ENCODE measurements around the gene TMEM184A. TPM values are rescaled to one million over a fixed set of nuclear protein-coding genes. Genes with fewer than 3 reads are reported as not detected.

The TMEM184A gene
- total RNA-seq, 6 experiments from 2014 or later: 15.1 to 32.8 (median 26.7) TPM

DNA sequence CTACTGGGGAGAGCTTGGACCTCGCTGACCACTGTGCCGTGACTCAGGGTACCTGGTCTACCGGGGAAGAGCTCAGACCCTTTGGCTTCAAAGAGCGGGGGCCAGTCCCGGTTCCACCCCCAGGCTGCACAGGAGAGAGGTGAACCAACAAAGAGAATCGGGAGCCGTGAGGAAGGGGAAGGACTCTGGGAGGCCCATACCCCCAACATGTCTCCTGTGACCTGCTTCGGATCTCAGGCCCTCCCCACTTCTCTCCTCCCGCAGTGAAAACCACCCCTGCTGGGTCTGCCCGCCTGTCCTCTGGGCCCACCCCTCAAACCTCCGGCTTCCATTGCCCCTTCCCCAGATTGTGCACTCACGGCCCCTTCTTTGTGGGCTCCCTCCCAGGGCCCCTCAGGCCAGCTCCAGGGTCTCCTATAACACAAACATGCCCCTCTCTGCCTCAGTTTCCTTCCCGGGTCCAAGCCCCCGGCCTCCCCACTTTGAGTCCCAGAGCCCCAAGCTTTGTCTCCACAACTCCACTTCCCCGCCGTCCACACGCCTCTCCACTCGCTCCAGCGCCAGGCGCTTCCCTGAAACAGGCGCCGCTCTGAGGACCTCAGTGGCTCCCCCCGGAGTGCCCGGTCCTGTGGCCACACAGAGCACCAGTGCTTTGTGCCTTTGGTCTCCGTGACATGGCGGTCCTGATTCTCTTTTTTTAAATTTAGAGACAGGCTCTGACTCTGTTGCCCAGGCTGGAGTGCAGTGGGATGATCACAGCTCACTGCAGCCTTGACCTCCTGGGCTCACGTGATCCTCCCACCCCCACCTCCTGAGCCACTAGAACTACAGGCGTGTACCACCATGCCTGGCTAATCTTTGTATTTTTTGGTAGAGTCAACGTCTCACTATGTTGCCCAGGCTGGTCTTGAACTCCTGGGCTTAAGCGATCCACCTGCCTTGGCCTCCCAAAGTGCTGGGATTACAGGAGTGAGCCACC lies 44.3 kb downstream of the TMEM184A start:
- DNase-seq (no peak), ATAC-seq (no peak)
- Histone ChIP-seq H3K27ac (no peak overlapping the region), H3K9me3 (no peaks in the 10 kb centered on the region), H3K27me3 (no peaks in the 10 kb centered on the region), H3K4me1 (no peaks in the 10 kb centered on the region), H3K36me3 (no peaks in the 10 kb centered on the region), H3K4me3 (no peak overlapping the region)
- intact Hi-C loops (cut with DNase I): no loop called here
- 79% methylated on average over 22 of the region's 30 CpGs for WGBS (ENCODE audit: insufficient coverage, low coverage, low lambda C conversion rate, missing lambda C conversion rate)
- TF ChIP-seq, protein P1, sequence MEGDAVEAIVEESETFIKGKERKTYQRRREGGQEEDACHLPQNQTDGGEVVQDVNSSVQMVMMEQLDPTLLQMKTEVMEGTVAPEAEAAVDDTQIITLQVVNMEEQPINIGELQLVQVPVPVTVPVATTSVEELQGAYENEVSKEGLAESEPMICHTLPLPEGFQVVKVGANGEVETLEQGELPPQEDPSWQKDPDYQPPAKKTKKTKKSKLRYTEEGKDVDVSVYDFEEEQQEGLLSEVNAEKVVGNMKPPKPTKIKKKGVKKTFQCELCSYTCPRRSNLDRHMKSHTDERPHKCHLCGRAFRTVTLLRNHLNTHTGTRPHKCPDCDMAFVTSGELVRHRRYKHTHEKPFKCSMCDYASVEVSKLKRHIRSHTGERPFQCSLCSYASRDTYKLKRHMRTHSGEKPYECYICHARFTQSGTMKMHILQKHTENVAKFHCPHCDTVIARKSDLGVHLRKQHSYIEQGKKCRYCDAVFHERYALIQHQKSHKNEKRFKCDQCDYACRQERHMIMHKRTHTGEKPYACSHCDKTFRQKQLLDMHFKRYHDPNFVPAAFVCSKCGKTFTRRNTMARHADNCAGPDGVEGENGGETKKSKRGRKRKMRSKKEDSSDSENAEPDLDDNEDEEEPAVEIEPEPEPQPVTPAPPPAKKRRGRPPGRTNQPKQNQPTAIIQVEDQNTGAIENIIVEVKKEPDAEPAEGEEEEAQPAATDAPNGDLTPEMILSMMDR (IDR thresholded peaks at IDR 0.05): no peak
- TF ChIP-seq POLR2A (IDR thresholded peaks at IDR 0.05): no peak

DNA sequence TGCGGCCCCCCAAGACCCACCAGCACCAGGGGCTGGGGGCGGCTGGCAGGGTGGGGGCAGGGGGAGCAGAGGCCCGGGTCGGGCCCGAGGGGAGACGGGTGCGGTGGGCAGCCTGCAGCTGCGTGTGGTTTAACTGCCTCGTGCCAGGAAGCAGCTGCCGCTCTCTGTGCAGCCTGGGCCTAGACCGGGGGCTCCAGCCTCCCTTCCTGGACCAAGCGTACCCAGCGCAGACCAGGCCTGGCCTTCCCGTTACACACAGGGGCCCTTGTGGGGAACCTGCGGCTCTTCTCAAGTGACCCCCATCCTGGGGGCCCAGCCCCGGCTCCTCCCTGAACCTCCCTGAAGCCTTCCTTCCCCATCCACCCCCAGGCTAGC lies 45.2 kb downstream of the TMEM184A start:
- ATAC-seq (no peak), DNase-seq (no peak)
- Histone ChIP-seq H3K9me3 (no peaks in the 10 kb centered on the region), H3K4me3 (no peak overlapping the region), H3K36me3 (no peaks in the 10 kb centered on the region), H3K27ac (no peak overlapping the region), H3K4me1 (no peaks in the 10 kb centered on the region), H3K27me3 (no peaks in the 10 kb centered on the region)
- intact Hi-C loops (cut with DNase I): no loop called here
- TF ChIP-seq, protein P1 (IDR thresholded peaks at IDR 0.05): no peak
- no peak for TF ChIP-seq POLR2A (IDR thresholded peaks at IDR 0.05)
- WGBS (ENCODE audit: insufficient coverage, low coverage, low lambda C conversion rate, missing lambda C conversion rate): no CpG with 5 or more reads among the region's 16 CpGs

DNA sequence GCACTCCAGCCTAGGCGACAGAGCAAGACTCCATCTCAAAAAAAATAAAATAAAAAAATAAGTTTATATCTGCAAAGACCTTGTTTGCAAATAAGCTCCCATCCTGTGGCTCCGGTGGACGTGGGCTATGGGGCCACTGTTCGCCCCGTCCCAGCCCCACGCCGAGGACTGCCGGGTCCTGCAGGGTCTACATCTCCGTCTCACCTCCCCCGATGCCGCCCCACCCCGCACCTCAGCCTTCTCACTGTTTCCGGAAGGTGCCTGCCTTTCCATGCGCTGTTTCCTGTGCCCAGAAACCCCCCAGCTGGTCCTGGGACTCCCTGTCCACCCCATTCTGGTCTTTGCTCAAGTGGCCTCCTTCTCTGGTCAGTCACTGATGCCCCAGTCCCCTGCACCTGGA lies 46.8 kb downstream of the TMEM184A start:
- H3K27me3 ChIP-seq: no peaks in the 10 kb centered on the region
- intact Hi-C loops (cut with DNase I): no loop called here
- no peak for DNase-seq
- no peak for ATAC-seq
- no peak for TF ChIP-seq POLR2A (IDR thresholded peaks at IDR 0.05)
- TF ChIP-seq, protein P1 (IDR thresholded peaks at IDR 0.05): no peak
- H3K36me3 ChIP-seq: no peaks in the 10 kb centered on the region
- H3K4me3 ChIP-seq: no peak overlapping the region
- H3K27ac ChIP-seq: no peak overlapping the region
- H3K9me3 ChIP-seq: no peaks in the 10 kb centered on the region
- WGBS (ENCODE audit: insufficient coverage, low coverage, low lambda C conversion rate, missing lambda C conversion rate): 76% methylated on average over 14 of the region's 14 CpGs
- H3K4me1 ChIP-seq: no peaks in the 10 kb centered on the region

DNA sequence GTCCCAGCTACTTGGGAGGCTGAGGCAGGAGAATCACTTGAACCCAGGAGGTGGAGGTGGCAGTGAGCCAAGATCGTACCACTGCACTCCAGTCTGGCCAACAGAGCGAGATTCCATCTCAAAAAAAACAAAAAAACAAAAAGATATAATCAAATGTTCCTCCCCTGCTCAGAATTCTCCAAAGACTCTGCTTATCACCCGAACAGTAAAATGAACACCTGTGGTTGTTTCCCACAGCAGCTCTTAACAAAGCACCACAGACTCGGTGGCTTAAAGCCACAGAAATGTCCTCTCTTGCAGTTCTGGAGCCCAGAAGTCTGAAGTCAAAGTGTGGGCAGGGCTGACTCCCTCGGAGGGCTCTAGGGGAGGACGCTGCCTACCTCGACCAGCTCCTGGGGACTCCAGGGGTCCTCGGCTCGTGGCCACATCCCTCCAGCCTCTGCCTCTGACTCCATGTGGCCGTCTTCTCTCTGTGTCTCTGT lies 47.7 kb downstream of the TMEM184A start:
- ATAC-seq (no peak), DNase-seq (no peak)
- WGBS (ENCODE audit: insufficient coverage, low coverage, low lambda C conversion rate, missing lambda C conversion rate): 57% methylated on average over 2 of the region's 10 CpGs
- TF ChIP-seq, protein P1 (IDR thresholded peaks at IDR 0.05): no peak
- no peak for TF ChIP-seq POLR2A (IDR thresholded peaks at IDR 0.05)
- Histone ChIP-seq H3K27me3 (no peaks in the 10 kb centered on the region), H3K4me1 (peaks cover 0 to 3% (median 1%) of the 10 kb centered on the region in 4 donors), H3K9me3 (no peaks in the 10 kb centered on the region), H3K4me3 (no peak overlapping the region), H3K36me3 (no peaks in the 10 kb centered on the region), H3K27ac (no peak overlapping the region)
- intact Hi-C loops (cut with DNase I): no loop called here
